Measurements from ENCODE around the gene EFCAB6.

The EFCAB6 gene

DNA sequence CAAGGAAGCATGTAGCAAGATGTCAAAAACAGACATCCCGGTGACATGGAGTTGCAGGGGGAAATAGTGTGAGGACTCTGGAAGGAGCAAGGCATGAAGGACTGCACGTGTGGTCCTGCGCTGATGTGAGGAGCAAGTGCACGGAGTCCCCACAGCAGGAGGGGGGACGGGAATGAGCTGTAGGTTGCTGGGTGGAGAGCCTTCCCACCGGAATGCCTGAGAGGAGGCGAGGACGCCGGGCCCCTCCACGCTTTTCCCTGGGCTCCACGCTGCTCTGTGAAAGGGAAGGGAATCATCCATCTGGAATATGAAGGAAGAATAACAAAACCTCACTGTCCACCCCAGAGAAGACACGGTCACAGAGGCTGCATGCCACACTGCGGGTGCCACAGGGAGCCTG, 23.6 kb upstream of the EFCAB6 start:
- Histone ChIP-seq H3F3A (ENCODE audit: insufficient read depth, low read length) (no peaks in the 10 kb centered on the region), H3K4me2 (ENCODE audit: low read length) (no peak overlapping the region), H3K9me3 (ENCODE audit: low read length) (no peaks in the 10 kb centered on the region), H2AFZ (ENCODE audit: low read length) (no peak overlapping the region), H3K4me3 (ENCODE audit: low read depth, low read length, poor library complexity, severe bottlenecking) (no peak overlapping the region), H3K36me3 (ENCODE audit: insufficient read depth, low read length) (no peaks in the 10 kb centered on the region), H3K79me2 (ENCODE audit: insufficient read depth, low read length) (no peaks in the 10 kb centered on the region), H4K20me1 (ENCODE audit: insufficient read depth, low read length) (no peaks in the 10 kb centered on the region), H3K9ac (ENCODE audit: low read length) (no peak overlapping the region), H3K9me2 (ENCODE audit: low read depth, low read length) (no peaks in the 10 kb centered on the region), H3K4me1 (ENCODE audit: insufficient read depth, low read length, severe bottlenecking) (no peaks in the 10 kb centered on the region), H3K27me3 (ENCODE audit: insufficient read depth, low read length) (no peaks in the 10 kb centered on the region), H3K27ac (ENCODE audit: low read depth, low read length, poor library complexity, severe bottlenecking) (no peak overlapping the region)
- no peak for TF ChIP-seq EZH2 (IDR thresholded peaks at IDR 0.05; ENCODE audit: borderline replicate concordance, low read length)
- TF ChIP-seq, protein P1, sequence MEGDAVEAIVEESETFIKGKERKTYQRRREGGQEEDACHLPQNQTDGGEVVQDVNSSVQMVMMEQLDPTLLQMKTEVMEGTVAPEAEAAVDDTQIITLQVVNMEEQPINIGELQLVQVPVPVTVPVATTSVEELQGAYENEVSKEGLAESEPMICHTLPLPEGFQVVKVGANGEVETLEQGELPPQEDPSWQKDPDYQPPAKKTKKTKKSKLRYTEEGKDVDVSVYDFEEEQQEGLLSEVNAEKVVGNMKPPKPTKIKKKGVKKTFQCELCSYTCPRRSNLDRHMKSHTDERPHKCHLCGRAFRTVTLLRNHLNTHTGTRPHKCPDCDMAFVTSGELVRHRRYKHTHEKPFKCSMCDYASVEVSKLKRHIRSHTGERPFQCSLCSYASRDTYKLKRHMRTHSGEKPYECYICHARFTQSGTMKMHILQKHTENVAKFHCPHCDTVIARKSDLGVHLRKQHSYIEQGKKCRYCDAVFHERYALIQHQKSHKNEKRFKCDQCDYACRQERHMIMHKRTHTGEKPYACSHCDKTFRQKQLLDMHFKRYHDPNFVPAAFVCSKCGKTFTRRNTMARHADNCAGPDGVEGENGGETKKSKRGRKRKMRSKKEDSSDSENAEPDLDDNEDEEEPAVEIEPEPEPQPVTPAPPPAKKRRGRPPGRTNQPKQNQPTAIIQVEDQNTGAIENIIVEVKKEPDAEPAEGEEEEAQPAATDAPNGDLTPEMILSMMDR (IDR thresholded peaks at IDR 0.05; ENCODE audit: low read length): no peak

DNA sequence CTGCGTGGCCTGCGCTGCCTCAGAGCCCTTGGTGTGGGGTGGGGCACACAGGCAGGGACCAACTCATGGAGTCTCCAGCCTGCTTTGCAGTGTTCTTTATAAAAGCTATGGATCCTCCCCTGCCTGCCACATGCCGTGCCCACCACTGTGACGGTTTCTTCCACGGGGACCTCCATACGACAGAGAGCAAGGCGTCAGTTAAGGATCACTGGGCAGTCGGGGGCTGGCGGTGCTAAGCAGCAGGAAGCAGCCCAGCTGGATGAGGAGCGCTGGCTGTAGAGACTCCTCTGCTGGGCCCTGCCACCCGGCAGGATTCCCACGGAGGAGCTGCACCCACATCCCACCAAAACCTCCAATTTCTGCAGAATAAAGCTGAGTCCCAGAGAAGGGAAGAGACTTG, 23.1 kb upstream of the EFCAB6 start:
- H3K4me2 ChIP-seq (ENCODE audit: low read length): no peak overlapping the region
- H3K36me3 ChIP-seq (ENCODE audit: insufficient read depth, low read length): no peaks in the 10 kb centered on the region
- H3K4me3 ChIP-seq (ENCODE audit: low read depth, low read length, poor library complexity, severe bottlenecking): no peak overlapping the region
- H2AFZ ChIP-seq (ENCODE audit: low read length): no peak overlapping the region
- H4K20me1 ChIP-seq (ENCODE audit: insufficient read depth, low read length): no peaks in the 10 kb centered on the region
- TF ChIP-seq EZH2 (IDR thresholded peaks at IDR 0.05; ENCODE audit: borderline replicate concordance, low read length): no peak
- TF ChIP-seq, protein P1 (IDR thresholded peaks at IDR 0.05; ENCODE audit: low read length): no peak
- H3K9me3 ChIP-seq (ENCODE audit: low read length): no peaks in the 10 kb centered on the region
- no peaks in the 10 kb centered on the region for H3F3A ChIP-seq (ENCODE audit: insufficient read depth, low read length)
- H3K27me3 ChIP-seq (ENCODE audit: insufficient read depth, low read length): no peaks in the 10 kb centered on the region
- no peaks in the 10 kb centered on the region for H3K79me2 ChIP-seq (ENCODE audit: insufficient read depth, low read length)
- H3K9ac ChIP-seq (ENCODE audit: low read length): no peak overlapping the region
- no peak overlapping the region for H3K27ac ChIP-seq (ENCODE audit: low read depth, low read length, poor library complexity, severe bottlenecking)
- H3K9me2 ChIP-seq (ENCODE audit: low read depth, low read length): no peaks in the 10 kb centered on the region
- no peaks in the 10 kb centered on the region for H3K4me1 ChIP-seq (ENCODE audit: insufficient read depth, low read length, severe bottlenecking)

DNA sequence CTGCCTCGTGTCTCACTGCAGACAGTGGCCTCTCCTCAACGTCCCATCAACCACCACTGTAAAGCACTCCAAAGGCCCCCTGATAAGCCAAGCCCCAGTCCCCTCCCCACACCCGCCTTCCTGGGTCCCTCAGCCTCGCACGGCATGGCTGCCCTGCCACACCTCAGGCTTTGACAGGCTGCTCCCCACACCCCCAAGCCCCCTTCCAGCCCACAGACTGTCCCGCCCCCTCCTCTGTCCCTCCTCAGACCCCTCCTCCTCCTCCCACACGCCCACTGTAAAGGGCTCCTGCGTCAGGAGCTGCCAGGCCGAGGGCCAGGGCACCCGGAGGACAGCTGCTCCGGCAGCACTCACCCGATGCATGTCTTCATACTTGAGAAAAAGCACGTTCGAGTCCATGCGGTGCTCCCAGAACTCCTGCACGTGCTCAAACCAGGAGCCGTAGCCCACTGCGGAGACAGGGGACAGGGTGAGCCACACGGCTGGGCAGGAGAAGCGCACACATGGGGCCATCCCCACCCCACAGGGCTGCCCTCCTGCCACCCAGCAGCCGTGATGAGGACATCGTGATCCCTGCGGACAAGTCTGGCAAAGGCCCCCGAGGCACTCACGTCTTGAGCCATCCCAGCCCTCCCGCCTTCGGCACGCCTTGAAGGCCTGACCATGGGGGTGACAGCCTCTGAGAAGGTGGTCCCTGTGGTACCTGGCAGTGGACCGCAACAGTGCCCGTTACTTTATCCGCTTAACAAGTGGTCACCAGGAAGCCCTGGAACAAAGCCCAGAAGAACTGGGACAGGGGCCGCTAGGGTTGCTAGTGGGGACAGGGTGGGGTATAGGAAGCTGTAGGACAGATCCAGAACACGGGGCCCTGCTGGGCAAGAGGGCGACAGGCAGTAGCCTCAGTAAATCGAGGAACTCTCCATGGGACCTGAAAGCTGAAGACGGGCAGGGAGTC, 21.5 kb upstream of the EFCAB6 start:
- no peaks in the 10 kb centered on the region for H3K4me1 ChIP-seq (ENCODE audit: insufficient read depth, low read length, severe bottlenecking)
- H3K79me2 ChIP-seq (ENCODE audit: insufficient read depth, low read length): no peaks in the 10 kb centered on the region
- no peak overlapping the region for H3K27ac ChIP-seq (ENCODE audit: low read depth, low read length, poor library complexity, severe bottlenecking)
- H3K9me2 ChIP-seq (ENCODE audit: low read depth, low read length): no peaks in the 10 kb centered on the region
- no peaks in the 10 kb centered on the region for H4K20me1 ChIP-seq (ENCODE audit: insufficient read depth, low read length)
- H3K4me3 ChIP-seq (ENCODE audit: low read depth, low read length, poor library complexity, severe bottlenecking): no peak overlapping the region
- TF ChIP-seq, protein P1 (IDR thresholded peaks at IDR 0.05; ENCODE audit: low read length): no peak
- TF ChIP-seq EZH2 (IDR thresholded peaks at IDR 0.05; ENCODE audit: borderline replicate concordance, low read length): no peak
- H3K9me3 ChIP-seq (ENCODE audit: low read length): no peaks in the 10 kb centered on the region
- no peak overlapping the region for H3K4me2 ChIP-seq (ENCODE audit: low read length)
- no peak overlapping the region for H2AFZ ChIP-seq (ENCODE audit: low read length)
- no peaks in the 10 kb centered on the region for H3F3A ChIP-seq (ENCODE audit: insufficient read depth, low read length)
- H3K9ac ChIP-seq (ENCODE audit: low read length): no peak overlapping the region
- no peaks in the 10 kb centered on the region for H3K36me3 ChIP-seq (ENCODE audit: insufficient read depth, low read length)
- no peaks in the 10 kb centered on the region for H3K27me3 ChIP-seq (ENCODE audit: insufficient read depth, low read length)
